HG02938 (cell line): ENCODE data around the gene KCNQ4.

Experiments
- ATAC-seq: cut with Tn5 transposase; IDR thresholded peaks from one replicate; pipeline ENCODE4 v1.9.1; 2021; ENCODE audit warnings: mild to moderate bottlenecking, moderate library complexity; ENCODE audit not compliant: unreplicated experiment

Gene KCNQ4

GRCh38 chr1:40887652-40888051 lies 104.1 kb downstream of the KCNQ4 start:
- ATAC-seq = no peak
